A549 (cell line): Measurements from ENCODE around the gene MPZL2. TPM values are rescaled to one million over a fixed set of nuclear protein-coding genes. Genes with fewer than 3 reads are reported as not detected.
A peak's percentile ranks its signal among the peaks of the same experiment; 100 is the strongest.

Experiments used
- ATAC-seq, 2 experiments: fragments of 200-7000 bp in 1 of 2; fragments of >200 bp in 1 of 2; cut with Nextera tagmentation in 1 of 2; cut with Tn5 transposase in 1 of 2; 3 replicates each; pipeline versions ENCODE4 v1.8.0 to v1.9.1; 2018 to 2020; ENCODE audit warnings: mild to moderate bottlenecking in 1 of 2, moderate library complexity in 1 of 2
- CTCF ChIA-PET: fragments of 300-600 bp; sonication (Branson Sonifier 250); formaldehyde crosslinking; extraction: SDS; loops from one replicate; lab custom pipeline; 2021; ENCODE audit warnings: antibody characterized with exemption, inconsistent platforms; lab: Yijun Ruan, JAX
- POLR2A ChIA-PET: fragments of 350-600 bp; formaldehyde crosslinking; extraction: SDS; loops from one replicate; lab custom pipeline; 2021; ENCODE audit warnings: antibody characterized with exemption, inconsistent platforms; lab: Yijun Ruan, JAX
- DNase-seq, 2 experiments: peaks; one replicate each; pipeline versions ENCODE4 v3.0.0 to v3.0.0-alpha.2; 2011 to 2016; ENCODE audit warnings: low read depth in 1 of 2, low spot score in 1 of 2
- FAIRE-seq: peaks from 2 replicates; lab custom pipeline; 2011; peaks lifted over from hg19 to GRCh38; lab: Jason Lieb, UNC
- H3K27ac ChIP-seq, 2 experiments: fragments of >200 bp; sonication (Bioruptor Twin); formaldehyde crosslinking; 3 replicates each; pipeline ENCODE4 v1.5.1; 2016 to 2017
- H3K4me1 ChIP-seq: fragments of >200 bp; sonication (Bioruptor Twin); formaldehyde crosslinking; 3 replicates; pipeline ENCODE4 v1.6.1; 2016
- H3K4me2 ChIP-seq: fragments of >200 bp; sonication (Bioruptor Twin); formaldehyde crosslinking; 3 replicates; pipeline ENCODE4 v1.6.1; 2016
- H3K4me3 ChIP-seq: fragments of >200 bp; sonication (Bioruptor Twin); formaldehyde crosslinking; 3 replicates; pipeline ENCODE4 v1.5.1; 2016
- H3K9me3 ChIP-seq: fragments of >200 bp; sonication (Bioruptor Twin); formaldehyde crosslinking; 3 replicates; pipeline ENCODE4 v1.6.1; 2016
- ATOH8 ChIP-seq: fragments of 250-450 bp; sonication (Bioruptor Pico); IDR thresholded peaks from 2 replicates; pipeline ENCODE4 v1.5.0; 2020; ENCODE audit warnings: low read depth, mild to moderate bottlenecking, moderate library complexity
- CHD4 ChIP-seq: fragments of 200-600 bp; sonication (generic); IDR thresholded peaks from 2 replicates; pipeline ENCODE4 v1.6.1; 2016; ENCODE audit warnings: antibody characterized with exemption, mild to moderate bottlenecking, borderline replicate concordance
- CTCF ChIP-seq: fragments of >200 bp; sonication (Bioruptor Twin); formaldehyde crosslinking; IDR thresholded peaks from 3 replicates; pipeline ENCODE4 v1.5.1; 2016
- E2F6 ChIP-seq: IDR thresholded peaks from 2 replicates; pipeline ENCODE4 v1.6.1; 2012; ENCODE audit warnings: low read depth, borderline replicate concordance
- EHF ChIP-seq: fragments of 250-450 bp; sonication (Bioruptor Pico); IDR thresholded peaks from 2 replicates; pipeline ENCODE4 v1.5.0; 2020; ENCODE audit warnings: mild to moderate bottlenecking
- EHMT2 ChIP-seq: fragments of 200-600 bp; sonication (generic); IDR thresholded peaks from 2 replicates; pipeline ENCODE4 v1.6.1; 2016; ENCODE audit warnings: antibody characterized with exemption, low read depth, mild to moderate bottlenecking, moderate library complexity
- EP300 ChIP-seq, 2 experiments: fragments of >200 bp; sonication (Bioruptor Twin); formaldehyde crosslinking; IDR thresholded peaks; 2 replicates in 1 of 2; 3 replicates in 1 of 2; pipeline ENCODE4 v1.6.1; 2016 to 2017
- ESRRA ChIP-seq: fragments of 150-350 bp; IDR thresholded peaks from 2 replicates; pipeline ENCODE4 v1.6.1; 2014; ENCODE audit warnings: mild to moderate bottlenecking, low read length, borderline replicate concordance
- FOXS1 ChIP-seq: fragments of 250-450 bp; sonication (Bioruptor Pico); IDR thresholded peaks from 2 replicates; pipeline ENCODE4 v1.5.0; 2020; ENCODE audit warnings: mild to moderate bottlenecking, moderate library complexity
- HES2 ChIP-seq: fragments of >200 bp; sonication (Bioruptor Twin); formaldehyde crosslinking; IDR thresholded peaks from 2 replicates; pipeline ENCODE4 v1.6.1; 2016
- HOXA7 ChIP-seq: fragments of 250-450 bp; sonication (Bioruptor Pico); IDR thresholded peaks from 2 replicates; pipeline ENCODE4 v1.5.0; 2020; ENCODE audit warnings: mild to moderate bottlenecking, moderate library complexity
- HOXB13 ChIP-seq: fragments of 250-450 bp; sonication (Bioruptor Pico); IDR thresholded peaks from 2 replicates; pipeline ENCODE4 v1.5.0; 2020; ENCODE audit warnings: low read depth, mild to moderate bottlenecking, moderate library complexity
- HOXB5 ChIP-seq: fragments of 250-450 bp; sonication (Bioruptor Pico); IDR thresholded peaks from 2 replicates; pipeline ENCODE4 v1.5.0; 2020; ENCODE audit warnings: mild to moderate bottlenecking, moderate library complexity
- JUNB ChIP-seq: fragments of >200 bp; sonication (Bioruptor Twin); formaldehyde crosslinking; IDR thresholded peaks from 2 replicates; pipeline ENCODE4 v1.6.1; 2016
- MAZ ChIP-seq: fragments of 150-350 bp; IDR thresholded peaks from 2 replicates; pipeline ENCODE4 v1.6.1; 2014; ENCODE audit warnings: antibody characterized with exemption, low read depth, low read length, borderline replicate concordance
- NPAS2 ChIP-seq: fragments of 250-450 bp; sonication (Bioruptor Pico); IDR thresholded peaks from 2 replicates; pipeline ENCODE4 v1.8.0; 2022; ENCODE audit warnings: mild to moderate bottlenecking, moderate library complexity, borderline replicate concordance
- PHF8 ChIP-seq: fragments of 200-600 bp; sonication (generic); IDR thresholded peaks from 2 replicates; pipeline ENCODE4 v1.6.1; 2016; ENCODE audit warnings: low read depth, mild to moderate bottlenecking, antibody characterized with exemption, moderate library complexity, borderline replicate concordance
- POLR2A ChIP-seq: IDR thresholded peaks from 2 replicates; pipeline ENCODE4 v1.6.1; 2012; ENCODE audit warnings: mild to moderate bottlenecking, low read length
- RAD21 ChIP-seq, 2 experiments: fragments of >200 bp in 1 of 2; sonication (Bioruptor Twin) in 1 of 2; formaldehyde crosslinking in 1 of 2; IDR thresholded peaks in 1 of 2; conservative IDR thresholded peaks in 1 of 2; 2 replicates in 1 of 2; 3 replicates in 1 of 2; pipeline ENCODE4 v1.6.1; 2012 to 2018; ENCODE audit warnings: inconsistent platforms in 1 of 2
- RCOR1 ChIP-seq: fragments of 150-350 bp; IDR thresholded peaks from 2 replicates; pipeline ENCODE4 v1.6.1; 2014; ENCODE audit warnings: antibody characterized with exemption, low read length, low read depth
- REST ChIP-seq: fragments of 200-600 bp; sonication (generic); IDR thresholded peaks from 2 replicates; pipeline ENCODE4 v1.6.1; 2016; ENCODE audit warnings: antibody characterized with exemption, mild to moderate bottlenecking, moderate library complexity
- RNF2 ChIP-seq: fragments of 200-600 bp; sonication (generic); IDR thresholded peaks from 2 replicates; pipeline ENCODE4 v1.6.1; 2016; ENCODE audit warnings: low read depth, mild to moderate bottlenecking, antibody characterized with exemption, moderate library complexity, borderline replicate concordance
- SMC3 ChIP-seq: fragments of >200 bp; sonication (Bioruptor Twin); formaldehyde crosslinking; IDR thresholded peaks from 3 replicates; pipeline ENCODE4 v1.6.1; 2018; ENCODE audit warnings: inconsistent platforms
- TP53 ChIP-seq: fragments of 250-450 bp; sonication (Bioruptor Pico); IDR thresholded peaks from 2 replicates; pipeline ENCODE4 v1.5.0; 2021; ENCODE audit warnings: mild to moderate bottlenecking, moderate library complexity
- ZNF302 ChIP-seq: fragments of 250-450 bp; sonication (Bioruptor Pico); IDR thresholded peaks from 2 replicates; pipeline ENCODE4 v1.9.0; 2021; ENCODE audit warnings: inconsistent platforms, mild to moderate bottlenecking, moderate library complexity
- ZSCAN20 ChIP-seq: fragments of 250-450 bp; sonication (Bioruptor Pico); IDR thresholded peaks from 2 replicates; pipeline ENCODE4 v1.8.0; 2022; ENCODE audit warnings: mild to moderate bottlenecking, moderate library complexity
- WGBS: methylation state at CpG from one replicate; pipeline ENCODE4 v1.1.6; 2017; ENCODE audit errors: missing lambda C conversion rate; 5-methylcytosine and 5-hydroxymethylcytosine counted together
- polyA plus RNA-seq, 4 experiments: library from polyadenylated mRNA; depleted of rRNA in 3 of 4; stranded (reverse); fragments of >200 nt; fragmentation: RNase III in 1 of 4; extraction: RNeasy Plus Mini Kit Qiagen cat#74134 plus additional on column Dnase treatment in 1 of 4; gene quantifications; 2 replicates in 3 of 4; 3 replicates in 1 of 4; pipeline ENCODE4 v1.2.3, GENCODE V29; 2011 to 2017

The MPZL2 gene
- polyA plus RNA-seq, 2 of the 4 experiments (the other 2 are of a cell fraction), result 0.14 TPM; not detected in 1

GRCh38 chr11:118291477-118292135 lies 27.5 kb upstream of the MPZL2 start (continued):
- TF ChIP-seq EHMT2, result no peak

- ATAC-seq, result peak; percentile 66 to 70; a peak in 4 of 6 replicates
- TF ChIP-seq HES2, result no peak
- TF ChIP-seq RNF2, result no peak
- TF ChIP-seq EP300 (IDR thresholded peaks at IDR 0.05), result no peak
- no peak for TF ChIP-seq HOXB5 (CRISPR knock-in tag)
- no peak for TF ChIP-seq E2F6
- TF ChIP-seq RCOR1, result no peak
- TF ChIP-seq HOXA7 (CRISPR knock-in tag), result no peak
- no peak for TF ChIP-seq MAZ
- no peak for TF ChIP-seq FOXS1 (CRISPR knock-in tag)
- TF ChIP-seq CTCF, result peak; percentile 36
- TF ChIP-seq CHD4, result no peak
- no peak for TF ChIP-seq ZNF302 (CRISPR knock-in tag)
- TF ChIP-seq JUNB, result no peak
- no peak for TF ChIP-seq ESRRA
- TF ChIP-seq SMC3, result peak; percentile 44; the same call in 2 of the 3 replicates
- TF ChIP-seq ATOH8 (CRISPR knock-in tag), result no peak
- no peak for TF ChIP-seq POLR2A
- no peak for TF ChIP-seq ZSCAN20 (CRISPR knock-in tag)
- TF ChIP-seq HOXB13 (CRISPR knock-in tag), result no peak
- no peak for TF ChIP-seq NPAS2 (CRISPR knock-in tag)
- no peak for TF ChIP-seq REST
- TF ChIP-seq RAD21 (conservative IDR thresholded peaks at IDR 0.05 in 1 of 2, IDR thresholded peaks at IDR 0.05 in 1 of 2), result peak; percentile 51; a peak in 4 of 5 replicates
- TF ChIP-seq EHF, result no peak
- no peak for TF ChIP-seq PHF8
- TF ChIP-seq TP53 (CRISPR knock-in tag), result no peak
- ChIA-PET CTCF (interaction anchor here (0.8 to 1.4 kb wide), 4 partner anchors 93 to 756 kb away, joined by 3 to 4 read pairs (median 3); no protein-coding TSS in a partner anchor), POLR2A (no interaction called here)
- H3K4me2 ChIP-seq, result peak overlapping the region; percentile 25
- peak; percentile 18 to 32 for DNase-seq
- 0 out of 3 replicates have a peak, but pooled peaks cover 4% of the 10 kb centered on the region for H3K4me1 ChIP-seq
- no peak overlapping the region for H3K4me3 ChIP-seq
- H3K9me3 ChIP-seq, result no peaks in the 10 kb centered on the region; the same call in 2 of the 3 replicates
- no peak for FAIRE-seq
- 6% methylated on average over 9 of the region's 9 CpGs for WGBS
- H3K27ac ChIP-seq, result no peak overlapping the region
These were observed 26.8 kb upstream of the MPZL2 start for GRCh38 chr11:118290923-118291322.
